GM23248 (cell line): ENCODE data around the gene ACER2. TPM values are rescaled to one million over a fixed set of nuclear protein-coding genes. Genes with fewer than 3 reads are reported as not detected.

Experiments
- DNase-seq: peaks from one replicate; pipeline ENCODE4 v3.0.0-alpha.2; 2015
- H2AFZ ChIP-seq: fragments of 200-600 bp; sonication (generic); 2 replicates; pipeline ENCODE4 v1.6.1; 2016; ENCODE audit warnings: antibody characterized with exemption
- H3F3A ChIP-seq: fragments of 200-600 bp; sonication (generic); 2 replicates; pipeline ENCODE4 v1.6.1; 2016; ENCODE audit warnings: mild to moderate bottlenecking, antibody characterized with exemption, mixed run types; ENCODE audit not compliant: insufficient read depth
- H3K27ac ChIP-seq: fragments of 200-600 bp; sonication (generic); 2 replicates; pipeline ENCODE4 v1.5.1; 2016; ENCODE audit warnings: mild to moderate bottlenecking
- H3K27me3 ChIP-seq: fragments of 200-600 bp; sonication (generic); replicated peaks from 2 replicates; pipeline ENCODE4 v1.6.1; 2016; ENCODE audit warnings: mild to moderate bottlenecking; ENCODE audit not compliant: insufficient read depth
- H3K36me3 ChIP-seq: fragments of 200-600 bp; sonication (generic); 2 replicates; pipeline ENCODE4 v1.6.1; 2016; ENCODE audit warnings: low read depth, mild to moderate bottlenecking
- H3K4me1 ChIP-seq: fragments of 200-600 bp; sonication (generic); 2 replicates; pipeline ENCODE4 v1.6.1; 2016; ENCODE audit warnings: mild to moderate bottlenecking; ENCODE audit not compliant: insufficient read depth
- H3K4me2 ChIP-seq: fragments of 200-600 bp; sonication (generic); one replicate; pipeline ENCODE4 v1.6.1; 2016; ENCODE audit warnings: mild to moderate bottlenecking; ENCODE audit not compliant: unreplicated experiment
- H3K4me3 ChIP-seq: fragments of 200-600 bp; sonication (generic); 2 replicates; pipeline ENCODE4 v1.5.1; 2016; ENCODE audit warnings: mild to moderate bottlenecking
- H3K79me2 ChIP-seq: fragments of 200-600 bp; sonication (generic); 2 replicates; pipeline ENCODE4 v1.6.1; 2016; ENCODE audit warnings: mild to moderate bottlenecking; ENCODE audit not compliant: insufficient read depth
- H3K9ac ChIP-seq: fragments of 200-600 bp; sonication (generic); 2 replicates; pipeline ENCODE4 v1.6.1; 2016; ENCODE audit warnings: mild to moderate bottlenecking
- H3K9me2 ChIP-seq: fragments of 200-600 bp; sonication (generic); 2 replicates; pipeline ENCODE4 v1.6.1; 2016; ENCODE audit warnings: mixed run types, mild to moderate bottlenecking, moderate library complexity; ENCODE audit not compliant: insufficient read depth
- H3K9me3 ChIP-seq: fragments of 200-600 bp; sonication (generic); one replicate; pipeline ENCODE4 v1.6.1; 2017; ENCODE audit warnings: low read depth
- H4K20me1 ChIP-seq: fragments of 200-600 bp; sonication (generic); 2 replicates; pipeline ENCODE4 v1.6.0; 2016; ENCODE audit not compliant: insufficient read depth
- EZH2 ChIP-seq: fragments of 200-600 bp; sonication (generic); IDR thresholded peaks from 2 replicates; pipeline ENCODE4 v1.6.1; 2018; ENCODE audit warnings: antibody characterized with exemption, mild to moderate bottlenecking; ENCODE audit not compliant: insufficient read depth, poor library complexity, severe bottlenecking
- EZH2phosphoT487 ChIP-seq: fragments of 200-600 bp; sonication (generic); IDR thresholded peaks from 2 replicates; pipeline ENCODE4 v1.6.1; 2018; ENCODE audit warnings: antibody characterized with exemption, moderate library complexity, mild to moderate bottlenecking, low read depth; ENCODE audit not compliant: insufficient read depth
- WGBS, 2 experiments: methylation state at CpG; one replicate each; pipeline ENCODE4 v1.1.6; 2015 to 2017; ENCODE audit warnings: low lambda C conversion rate in 2 of 2, low coverage in 1 of 2; ENCODE audit errors: missing lambda C conversion rate in 2 of 2; 5-methylcytosine and 5-hydroxymethylcytosine counted together
- in situ Hi-C: fragments of 300-500 bp; cut with MboI; formaldehyde crosslinking; loops from 2 replicates; pipeline ENCODE4 v1.15.0; 2020
- polyA plus RNA-seq: library from polyadenylated mRNA; unstranded; fragments of >200 nt; fragmentation: Nextera tagmentation; extraction: Ambion mirVana; gene quantifications from 2 replicates; pipeline ENCODE4 v1.2.1, GENCODE V29; 2016
- total RNA-seq: library from RNA; depleted of rRNA; stranded (reverse); fragments of >200 nt; shearing (Covaris generic); gene quantifications from 2 replicates; pipeline ENCODE4 v1.2.3, GENCODE V29; 2014; rRNA removed

The ACER2 gene
- total RNA-seq (0.76 and 3.7 TPM in 2 replicates), polyA plus RNA-seq (0.30 and 0.48 TPM in 2 replicates)

GRCh38 chr9:19408693-19409400 lies at the start of gene ACER2:
Gene ACER2 (plus strand): TSS chr9:19409009. CDS start chr9:19409085, 76 bp downstream.
- H3K36me3 ChIP-seq, result no peaks in the 10 kb centered on the region
- peak within 1 kb of the TSS; percentile 61 for H3K9ac ChIP-seq
- TF ChIP-seq EZH2phosphoT487 (no peak), EZH2 (no peak)
- H3F3A ChIP-seq, result peaks cover 27% of the 10 kb centered on the region
- H3K9me2 ChIP-seq, result no peaks in the 10 kb centered on the region
- peak within 1 kb of the TSS; percentile 98 for H3K4me2 ChIP-seq
- no peaks in the 10 kb centered on the region for H3K27me3 ChIP-seq
- WGBS, 2 experiments, result 1 to 2% methylated on average over 46 to 60 of the region's 61 CpGs
- H3K79me2 ChIP-seq, result no peaks in the 10 kb centered on the region
- peak within 1 kb of the TSS; percentile 89 for H2AFZ ChIP-seq
- H3K9me3 ChIP-seq, result no peaks in the 10 kb centered on the region
- H3K4me1 ChIP-seq, result peaks cover 23% of the 10 kb centered on the region
- in situ Hi-C loops, result no loop called here
- peak within 1 kb of the TSS; percentile 91 for H3K4me3 ChIP-seq
- H3K27ac ChIP-seq, result no peak within 1 kb of the TSS
- DNase-seq, result peak; percentile 89
- no peaks in the 10 kb centered on the region for H4K20me1 ChIP-seq

- no peak for TF ChIP-seq EZH2
- TF ChIP-seq EZH2phosphoT487, result no peak
- H3K4me1 ChIP-seq, result 0 out of 2 replicates have a peak, but pooled peaks cover 5% of the 10 kb centered on the region
Observed at GRCh38 chr9:19369107-19369506, 39.7 kb upstream of the ACER2 start.

GRCh38 chr9:19371942-19372341 lies 36.9 kb upstream of the ACER2 start:
- WGBS, 2 experiments, result 52% methylated on average over 5 of the region's 5 CpGs
- H3K79me2 ChIP-seq, result peaks cover 2% of the 10 kb centered on the region
- peaks cover 37% of the 10 kb centered on the region for H3K36me3 ChIP-seq
- H3K27me3 ChIP-seq, result no peaks in the 10 kb centered on the region
- no peaks in the 10 kb centered on the region for H3K9me2 ChIP-seq
- DNase-seq, result peak; percentile 28
- no peak overlapping the region for H3K4me3 ChIP-seq
- H3K9me3 ChIP-seq, result no peaks in the 10 kb centered on the region
- H2AFZ ChIP-seq, result no peak overlapping the region
- H4K20me1 ChIP-seq, result no peaks in the 10 kb centered on the region; the same call in 1 of the 2 replicates
- peaks cover 73% of the 10 kb centered on the region for H3F3A ChIP-seq
- H3K4me2 ChIP-seq, result no peak overlapping the region
- no peak overlapping the region for H3K9ac ChIP-seq
- no peak for TF ChIP-seq EZH2phosphoT487
- H3K4me1 ChIP-seq, result peaks cover 24% of the 10 kb centered on the region
- H3K27ac ChIP-seq, result peak overlapping the region; percentile 14; the same call in 1 of the 2 replicates
- in situ Hi-C loops, result no loop called here

More at GRCh38 chr9:19369107-19369506, 39.7 kb upstream of the ACER2 start:
- H3K9me2 ChIP-seq, result no peaks in the 10 kb centered on the region
- H3K9me3 ChIP-seq, result no peaks in the 10 kb centered on the region
- H3K4me2 ChIP-seq, result no peak overlapping the region
- no peak overlapping the region for H3K4me3 ChIP-seq
- no peak overlapping the region for H2AFZ ChIP-seq
- no peaks in the 10 kb centered on the region for H3K79me2 ChIP-seq
- WGBS, 2 experiments, result 91 to 94% methylated on average over 2 of the region's 2 CpGs
- no peak for DNase-seq
- H3K27ac ChIP-seq, result no peak overlapping the region
- H3K36me3 ChIP-seq, result peaks cover 10% of the 10 kb centered on the region
- no peaks in the 10 kb centered on the region for H4K20me1 ChIP-seq
- in situ Hi-C loops, result no loop called here
- no peaks in the 10 kb centered on the region for H3K27me3 ChIP-seq
- no peak overlapping the region for H3K9ac ChIP-seq
- peaks cover 44% of the 10 kb centered on the region for H3F3A ChIP-seq

- Histone ChIP-seq H3K27me3 (no peaks in the 10 kb centered on the region), H2AFZ (no peak overlapping the region), H3F3A (peaks cover 79% of the 10 kb centered on the region), H3K4me1 (peaks cover 30% of the 10 kb centered on the region), H3K9me3 (no peaks in the 10 kb centered on the region), H3K4me2 (no peak overlapping the region), H3K4me3 (no peak overlapping the region), H3K36me3 (peaks cover 44% of the 10 kb centered on the region), H4K20me1 (no peaks in the 10 kb centered on the region; the same call in 1 of the 2 replicates), H3K9me2 (no peaks in the 10 kb centered on the region), H3K9ac (no peak overlapping the region), H3K79me2 (peaks cover 8% of the 10 kb centered on the region), H3K27ac (peak overlapping the region; percentile 14; the same call in 1 of the 2 replicates)
- TF ChIP-seq EZH2, result no peak
- no peak for TF ChIP-seq EZH2phosphoT487
- no peak for DNase-seq
- 96 to 100% methylated on average over 8 of the region's 8 CpGs for WGBS, 2 experiments
- in situ Hi-C loops, result no loop called here
Observed at GRCh38 chr9:19372567-19372966, 36.2 kb upstream of the ACER2 start.
